ENCODE measurements around the gene DDB1.

The DDB1 gene

GRCh38 chr11:61332797-61333549, at the start of gene DDB1, which contains the start of gene TKFC:
Gene DDB1 (minus strand): TSS chr11:61333105. CDS start chr11:61332968, 137 bp downstream.
Gene TKFC (plus strand): TSS chr11:61333228. CDS start chr11:61334729, 1,501 bp downstream.
- peak; percentile 94 for DNase-seq (ENCODE audit: low spot score)

GRCh38 chr11:61380884-61381283, 48.0 kb upstream of the DDB1 start:
- DNase-seq (ENCODE audit: low spot score) = no peak

- DNase-seq (ENCODE audit: low spot score) = no peak
Observed at GRCh38 chr11:61378713-61379313, 45.9 kb upstream of the DDB1 start.

- DNase-seq (ENCODE audit: low spot score) = no peak
Observed at GRCh38 chr11:61377461-61378160, 44.7 kb upstream of the DDB1 start.

GRCh38 chr11:61375761-61376108, 42.8 kb upstream of the DDB1 start:
- no peak for DNase-seq (ENCODE audit: low spot score)

GRCh38 chr11:61372659-61373420, 39.9 kb upstream of the DDB1 start:
- DNase-seq (ENCODE audit: low spot score) = no peak

- DNase-seq (ENCODE audit: low spot score) = no peak
Observed at GRCh38 chr11:61370349-61371005, 37.6 kb upstream of the DDB1 start.

- DNase-seq (ENCODE audit: low spot score) = peak; percentile 29
Observed at GRCh38 chr11:61369372-61370348, 36.8 kb upstream of the DDB1 start.

GRCh38 chr11:61368646-61369045, 35.7 kb upstream of the DDB1 start:
- no peak for DNase-seq (ENCODE audit: low spot score)

- DNase-seq (ENCODE audit: low spot score) = no peak
Observed at GRCh38 chr11:61367406-61367805, 34.5 kb upstream of the DDB1 start.

GRCh38 chr11:61364012-61364675, 31.2 kb upstream of the DDB1 start:
- no peak for DNase-seq (ENCODE audit: low spot score)

GRCh38 chr11:61362542-61362875, 29.6 kb upstream of the DDB1 start:
- DNase-seq (ENCODE audit: low spot score) = peak; percentile 30

GRCh38 chr11:61361741-61362541, 29.0 kb upstream of the DDB1 start, which contains the start of the genes CYB561A3 and TMEM138:
Gene CYB561A3 (minus strand): TSS chr11:61361882. CDS start chr11:61356713, 5,169 bp downstream.
Gene TMEM138 (plus strand): TSS chr11:61362374. CDS start chr11:61364391, 2,017 bp downstream.
- DNase-seq (ENCODE audit: low spot score) = peak; percentile 96

- DNase-seq (ENCODE audit: low spot score) = no peak
Observed at GRCh38 chr11:61361237-61361740, 28.4 kb upstream of the DDB1 start.

- DNase-seq (ENCODE audit: low spot score) = no peak
Observed at GRCh38 chr11:61359516-61359915, 26.6 kb upstream of the DDB1 start.

GRCh38 chr11:61358566-61358965, 25.7 kb upstream of the DDB1 start:
- no peak for DNase-seq (ENCODE audit: low spot score)

GRCh38 chr11:61357894-61358239, 25.0 kb upstream of the DDB1 start:
- no peak for DNase-seq (ENCODE audit: low spot score)

- DNase-seq (ENCODE audit: low spot score) = peak; percentile 51
Observed at GRCh38 chr11:61357233-61357893, 24.5 kb upstream of the DDB1 start.
